Endothelial cell of umbilical vein (primary cell): ENCODE results near the gene HOXC9. TPM values are rescaled to one million over a fixed set of nuclear protein-coding genes. Genes with fewer than 3 reads are reported as not detected.

Source experiments
- BruUV-seq: library from RNA; stranded (reverse); fragments of 400-500 nt; replicated peaks from 2 replicates; lab custom pipeline; 2021; lab: Mats Ljungman, UMichigan
- CTCF ChIA-PET: fragments of 300-600, 350-600 bp; sonication (Branson Sonifier 250); formaldehyde crosslinking; loops from one replicate; lab custom pipeline; 2021; ENCODE audit warnings: antibody characterized with exemption, inconsistent platforms; lab: Charles Lee
- POLR2A ChIA-PET: fragments of 300-600, 350-600 bp; sonication (Branson Sonifier 250); formaldehyde crosslinking; loops from one replicate; lab custom pipeline; 2021; ENCODE audit warnings: antibody characterized with exemption, inconsistent platforms; lab: Charles Lee
- DNase-seq: peaks from one replicate; pipeline ENCODE4 v3.0.0-alpha.2; 2011; ENCODE audit warnings: low read depth, low spot score
- FAIRE-seq: peaks from 2 replicates; lab custom pipeline; 2011; peaks lifted over from hg19 to GRCh38; lab: Jason Lieb, UNC
- H2AFZ ChIP-seq: 2 replicates; pipeline ENCODE4 v1.6.0; 2012; ENCODE audit warnings: low read depth, low read length, control low read depth, inconsistent platforms
- H3K27ac ChIP-seq: 2 replicates; pipeline ENCODE4 v1.5.1; 2011; ENCODE audit warnings: low read depth, mild to moderate bottlenecking, control low read depth, low read length, moderate library complexity; ENCODE audit not compliant: insufficient read depth
- H3K27me3 ChIP-seq, 2 experiments: 2 replicates each; pipeline versions ENCODE4 v1.6.0 to v1.6.1; 2011; ENCODE audit warnings: low read length in 2 of 2, mixed read lengths in 1 of 2; ENCODE audit not compliant: control insufficient read depth in 2 of 2, insufficient read depth in 2 of 2
- H3K36me3 ChIP-seq, 2 experiments: 2 replicates in 1 of 2; 3 replicates in 1 of 2; pipeline ENCODE4 v1.5.1; 2011; ENCODE audit warnings: low read length in 2 of 2, mild to moderate bottlenecking in 1 of 2, moderate library complexity in 1 of 2; ENCODE audit not compliant: control insufficient read depth in 2 of 2, insufficient read depth in 2 of 2; ENCODE audit errors: extremely low read depth in 1 of 2
- H3K4me1 ChIP-seq: 3 replicates; pipeline ENCODE4 v1.5.1; 2011; ENCODE audit warnings: mild to moderate bottlenecking, low read length; ENCODE audit not compliant: control insufficient read depth, insufficient read depth; ENCODE audit errors: extremely low read depth
- H3K4me2 ChIP-seq: 2 replicates; pipeline ENCODE4 v1.6.1; 2011; ENCODE audit warnings: low read length, control low read depth, mixed read lengths; ENCODE audit not compliant: insufficient read depth
- H3K4me3 ChIP-seq, 3 experiments: fragments of 200-600 bp in 1 of 3; sonication (generic), shearing (Covaris generic) in 1 of 3; replicated peaks in 1 of 3; 2 replicates each; pipeline ENCODE4 v1.5.1; 2011 to 2016; ENCODE audit warnings: control low read depth in 3 of 3, low read length in 3 of 3, mild to moderate bottlenecking in 2 of 3, inconsistent platforms in 1 of 3, low read depth in 1 of 3, moderate library complexity in 1 of 3; ENCODE audit not compliant: insufficient read depth in 1 of 3
- H3K79me2 ChIP-seq: 2 replicates; pipeline ENCODE4 v1.6.0; 2012; ENCODE audit warnings: low read length, inconsistent platforms; ENCODE audit not compliant: control insufficient read depth, insufficient read depth
- H3K9ac ChIP-seq: replicated peaks from 2 replicates; pipeline ENCODE3; 2011; ENCODE audit warnings: low read length, control low read depth; ENCODE audit not compliant: insufficient read depth; ENCODE audit errors: extremely low read depth
- H3K9me1 ChIP-seq: replicated peaks from 3 replicates; pipeline ENCODE4 v1.6.0; 2011; ENCODE audit warnings: mild to moderate bottlenecking, low read length; ENCODE audit not compliant: control insufficient read depth, insufficient read depth; ENCODE audit errors: extremely low read depth
- H3K9me3 ChIP-seq: replicated peaks from 2 replicates; pipeline ENCODE4 v1.5.1; 2012; ENCODE audit warnings: low read length, inconsistent platforms; ENCODE audit not compliant: control insufficient read depth, insufficient read depth
- H4K20me1 ChIP-seq: replicated peaks from 2 replicates; pipeline ENCODE3; 2011; ENCODE audit warnings: mild to moderate bottlenecking, low read length; ENCODE audit not compliant: control insufficient read depth, insufficient read depth; ENCODE audit errors: extremely low read depth
- CTCF ChIP-seq, 2 donors: IDR thresholded peaks; 1 replicate in 1 of 2; 2 replicates in 1 of 2; pipeline ENCODE4 v1.5.1; 2011; ENCODE audit warnings: low read length in 2 of 2, mild to moderate bottlenecking in 2 of 2, moderate library complexity in 2 of 2, control low read depth in 1 of 2, inconsistent platforms in 1 of 2, low read depth in 1 of 2; ENCODE audit not compliant: insufficient read depth in 1 of 2; ENCODE audit errors: extremely low read depth in 1 of 2
- EZH2 ChIP-seq: IDR thresholded peaks from 2 replicates; pipeline ENCODE4 v1.6.1; 2012; ENCODE audit warnings: borderline replicate concordance, low read depth, mild to moderate bottlenecking, moderate library complexity, low read length, inconsistent platforms; ENCODE audit not compliant: severe bottlenecking
- FOS ChIP-seq: IDR thresholded peaks from 2 replicates; pipeline ENCODE4 v1.6.1; 2011; ENCODE audit warnings: mild to moderate bottlenecking, low read length, moderate library complexity, borderline replicate concordance; ENCODE audit not compliant: insufficient read depth
- GATA2 ChIP-seq: IDR thresholded peaks from 2 replicates; pipeline ENCODE4 v1.7.0; 2011; ENCODE audit warnings: low read depth, mild to moderate bottlenecking, moderate library complexity, mixed read lengths, low read length; ENCODE audit not compliant: insufficient read length, insufficient read depth
- JUN ChIP-seq: IDR thresholded peaks from 2 replicates; pipeline ENCODE4 v1.6.1; 2011; ENCODE audit warnings: borderline replicate concordance, low read depth; ENCODE audit not compliant: insufficient read length, insufficient read depth
- MAX ChIP-seq: IDR thresholded peaks from 2 replicates; pipeline ENCODE4 v1.6.1; 2011; ENCODE audit not compliant: insufficient read depth, insufficient read length
- MYC ChIP-seq: IDR thresholded peaks from one replicate; pipeline ENCODE4 v1.6.1; 2011; ENCODE audit warnings: mild to moderate bottlenecking, low read depth, low read length
- POLR2A ChIP-seq: IDR thresholded peaks from 2 replicates; pipeline ENCODE4 v1.6.1; 2012; ENCODE audit warnings: low read depth, mild to moderate bottlenecking, control low read depth, low read length
- POLR2AphosphoS5 ChIP-seq: IDR thresholded peaks from 2 replicates; pipeline ENCODE4 v1.6.1; 2012; ENCODE audit warnings: low read depth, mild to moderate bottlenecking, control low read depth, low read length, moderate library complexity; ENCODE audit not compliant: insufficient read depth
- dilution Hi-C: fragments of 300-500 bp; cut with MboI; formaldehyde crosslinking; loops from one replicate; pipeline ENCODE4 v1.15.0; 2019; ENCODE audit warnings: low sequenced_read_pairs; ENCODE audit not compliant: extremely low pct_ligation_motif_present
- intact Hi-C: fragments of 100-400 bp; cut with micrococcal nuclease; formaldehyde crosslinking; loops from one replicate; pipeline ENCODE4 v1.10.0; 2022
- polyA plus RNA-seq, 4 experiments: library from polyadenylated mRNA; depleted of rRNA in 3 of 4; stranded (reverse) in 3 of 4; unstranded in 1 of 4; fragments of >200 nt; gene quantifications; 2 replicates each; pipeline versions ENCODE4 v1.2.1 to v1.2.3, GENCODE V29; 2011 to 2012; ENCODE audit warnings: missing spikeins in 1 of 4
- total RNA-seq: library from RNA; stranded (reverse); gene quantifications from 2 replicates; pipeline ENCODE4 v1.2.3, GENCODE V29; 2021

The HOXC9 gene
- total and polyA plus RNA-seq, 2 donors (not counting 3 experiments of a cell fraction or from before 2014, with no cell fraction given): 0.40 to 0.58 TPM

- Histone ChIP-seq H3K79me2 (no peaks in the 10 kb centered on the region), H2AFZ (no peak overlapping the region), H3K27ac (no peak overlapping the region), H3K9me3 (no peaks in the 10 kb centered on the region), H3K9me1 (no peaks in the 10 kb centered on the region), H4K20me1 (no peaks in the 10 kb centered on the region), H3K4me2 (no peak overlapping the region), H3K36me3 (no peaks in the 10 kb centered on the region), H3K4me3 (no peak overlapping the region), H3K4me1 (no peaks in the 10 kb centered on the region), H3K27me3 (peaks cover 84 to 91% of the 10 kb centered on the region in 2 experiments), H3K9ac (no peak overlapping the region)
- DNase-seq (no peak), FAIRE-seq (no peak)
- dilution Hi-C loops (no loop called here), intact Hi-C loops (no loop called here)
- no TSS peak for BruUV-seq
- TF ChIP-seq JUN (no peak), MAX (no peak), EZH2 (no peak), CTCF (IDR thresholded peaks at IDR 0.05; ENCODE audit: extremely low read depth in 1 of 2, insufficient read depth in 1 of 2, low read depth in 1 of 2, low read length in 2 of 2) (no peak), GATA2 (no peak), POLR2AphosphoS5 (no peak), FOS (no peak), POLR2A (no peak), MYC (no peak)
- CTCF ChIA-PET: interaction anchor here (17.0 kb wide), 1 partner anchor 185 kb away, joined by 616 read pairs; the partner anchor contains the start of gene SMUG1
- POLR2A ChIA-PET: no interaction called here
These were observed 11.2 kb downstream of the HOXC9 start for GRCh38 chr12:54010972-54011664.
